ENCODE data around the gene TCP1.
"Not testable (repeated sequence)": the region's sequence is repeated elsewhere in the genome, so short reads cannot be mapped to it uniquely, and the experiment has no call there.

DNA sequence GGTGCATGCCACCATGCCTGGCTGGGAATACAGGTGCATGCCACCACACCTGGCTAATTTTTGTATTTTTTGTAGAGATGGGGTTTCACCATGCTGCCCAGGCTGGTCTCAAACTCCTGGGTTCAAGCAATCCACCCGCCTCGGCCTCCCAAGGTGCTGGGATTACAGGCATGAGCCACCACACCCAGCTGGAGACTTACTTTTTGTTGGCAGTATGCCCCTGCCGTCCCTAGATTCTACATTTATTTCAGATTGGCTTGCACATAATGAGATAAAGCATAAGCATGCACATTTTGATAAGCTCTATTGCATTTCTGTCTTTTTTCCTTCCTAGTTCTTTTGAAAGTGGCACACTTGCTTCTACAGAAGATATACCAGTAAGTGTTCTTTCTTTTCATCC is 27.4 kb upstream of the TCP1 start:
- TF ChIP-seq, protein P1, sequence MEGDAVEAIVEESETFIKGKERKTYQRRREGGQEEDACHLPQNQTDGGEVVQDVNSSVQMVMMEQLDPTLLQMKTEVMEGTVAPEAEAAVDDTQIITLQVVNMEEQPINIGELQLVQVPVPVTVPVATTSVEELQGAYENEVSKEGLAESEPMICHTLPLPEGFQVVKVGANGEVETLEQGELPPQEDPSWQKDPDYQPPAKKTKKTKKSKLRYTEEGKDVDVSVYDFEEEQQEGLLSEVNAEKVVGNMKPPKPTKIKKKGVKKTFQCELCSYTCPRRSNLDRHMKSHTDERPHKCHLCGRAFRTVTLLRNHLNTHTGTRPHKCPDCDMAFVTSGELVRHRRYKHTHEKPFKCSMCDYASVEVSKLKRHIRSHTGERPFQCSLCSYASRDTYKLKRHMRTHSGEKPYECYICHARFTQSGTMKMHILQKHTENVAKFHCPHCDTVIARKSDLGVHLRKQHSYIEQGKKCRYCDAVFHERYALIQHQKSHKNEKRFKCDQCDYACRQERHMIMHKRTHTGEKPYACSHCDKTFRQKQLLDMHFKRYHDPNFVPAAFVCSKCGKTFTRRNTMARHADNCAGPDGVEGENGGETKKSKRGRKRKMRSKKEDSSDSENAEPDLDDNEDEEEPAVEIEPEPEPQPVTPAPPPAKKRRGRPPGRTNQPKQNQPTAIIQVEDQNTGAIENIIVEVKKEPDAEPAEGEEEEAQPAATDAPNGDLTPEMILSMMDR (IDR thresholded peaks at IDR 0.05), result not testable (repeated sequence)
- TF ChIP-seq POLR2A (IDR thresholded peaks at IDR 0.05), result not testable (repeated sequence)
